B cell (primary cell): ENCODE data around the gene ATIC. TPM values are rescaled to one million over a fixed set of nuclear protein-coding genes. Genes with fewer than 3 reads are reported as not detected.

Experiments
- ATAC-seq: fragments of 200-7000 bp; cut with Tn5 transposase; one replicate; pipeline ENCODE4 v1.10.0; 2021; ENCODE audit warnings: low read depth, mild to moderate bottlenecking, moderate number of reproducible peaks, moderate library complexity
- CTCF ChIA-PET: fragments of 350-600 bp; sonication (Branson Sonifier 250); formaldehyde crosslinking; loops from one replicate; lab custom pipeline; 2021; ENCODE audit warnings: antibody characterized with exemption, inconsistent platforms; lab: Charles Lee
- POLR2A ChIA-PET: fragments of 350-600 bp; sonication (Branson Sonifier 250); formaldehyde crosslinking; loops from one replicate; lab custom pipeline; 2021; ENCODE audit warnings: antibody characterized with exemption; lab: Charles Lee
- DNase-seq: peaks from one replicate; pipeline ENCODE4 v3.0.0; 2013
- H2AFZ ChIP-seq: 2 replicates; pipeline ENCODE4 v1.6.1; 2012; ENCODE audit warnings: mild to moderate bottlenecking, low read depth, low read length; ENCODE audit not compliant: insufficient read depth, poor library complexity, severe bottlenecking
- H3K27ac ChIP-seq, 2 donors: 1 replicate in 1 of 2; 2 replicates in 1 of 2; pipeline ENCODE4 v1.5.1; 2012 to 2013; ENCODE audit warnings: low read length in 2 of 2, mild to moderate bottlenecking in 2 of 2, moderate library complexity in 1 of 2
- H3K27me3 ChIP-seq, 4 experiments: fragments of 200-600 bp in 1 of 4; sonication (generic) in 1 of 4; replicated peaks in 1 of 4; 1 replicate in 2 of 4; 2 replicates in 2 of 4; pipeline versions ENCODE4 v1.6.1 to v1.7.0; 2013 to 2016; ENCODE audit warnings: low read length in 3 of 4, mild to moderate bottlenecking in 2 of 4, mixed read lengths in 1 of 4, moderate library complexity in 1 of 4; ENCODE audit not compliant: insufficient read depth in 4 of 4, control insufficient read depth in 3 of 4; ENCODE audit errors: control extremely low read depth in 1 of 4
- H3K36me3 ChIP-seq, 2 experiments: replicated peaks in 1 of 2; 1 replicate in 1 of 2; 2 replicates in 1 of 2; pipeline versions ENCODE4 v1.6.1 to v1.7.1; 2013; ENCODE audit warnings: low read length in 1 of 2; ENCODE audit not compliant: insufficient read depth in 2 of 2, control insufficient read depth in 1 of 2; ENCODE audit errors: control extremely low read depth in 1 of 2, extremely low read depth in 1 of 2
- H3K4me1 ChIP-seq, 2 donors: fragments of 200-600 bp in 1 of 2; sonication (generic) in 1 of 2; 1 replicate in 1 of 2; 2 replicates in 1 of 2; pipeline versions ENCODE4 v1.5.1 to v1.6.1; 2013 to 2017; ENCODE audit warnings: low read length in 2 of 2; ENCODE audit not compliant: control insufficient read depth in 2 of 2, insufficient read depth in 2 of 2
- H3K4me2 ChIP-seq: replicated peaks from 2 replicates; pipeline ENCODE3; 2012; ENCODE audit warnings: mild to moderate bottlenecking, low read depth, low read length; ENCODE audit not compliant: poor library complexity, severe bottlenecking
- H3K4me3 ChIP-seq, 5 experiments: fragments of 200-600 bp in 1 of 5; sonication (generic) in 1 of 5; 1 replicate in 3 of 5; 2 replicates in 2 of 5; pipeline versions ENCODE4 v1.5.1 to v1.7.0; 2011 to 2016; ENCODE audit warnings: low read length in 4 of 5, mild to moderate bottlenecking in 4 of 5, low read depth in 2 of 5, control low read depth in 1 of 5, moderate library complexity in 1 of 5; ENCODE audit not compliant: insufficient read depth in 1 of 5; ENCODE audit errors: control extremely low read depth in 1 of 5, extremely low read depth in 1 of 5
- H3K79me2 ChIP-seq: fragments of 200-600 bp; sonication (generic); one replicate; pipeline ENCODE4 v1.6.0; 2016; ENCODE audit warnings: low read length; ENCODE audit not compliant: control insufficient read depth, insufficient read depth
- H3K9ac ChIP-seq: fragments of 200-600 bp; sonication (generic); 2 replicates; pipeline ENCODE4 v1.6.1; 2017; ENCODE audit warnings: mild to moderate bottlenecking, low read length, moderate library complexity
- H3K9me3 ChIP-seq, 3 donors: one replicate each; pipeline versions ENCODE4 v1.6.1 to v1.7.1; 2013; ENCODE audit warnings: low read length in 2 of 3; ENCODE audit not compliant: control insufficient read depth in 2 of 3, insufficient read depth in 1 of 3; ENCODE audit errors: control extremely low read depth in 1 of 3
- H4K20me1 ChIP-seq: 2 replicates; pipeline ENCODE4 v1.6.0; 2012; ENCODE audit warnings: mild to moderate bottlenecking, low read length; ENCODE audit not compliant: insufficient read depth, control insufficient read depth, poor library complexity, severe bottlenecking
- H3K27ac Mint-ChIP-seq: one replicate; pipeline ENCODE4 v1.8.0; 2021; ENCODE audit warnings: mixed read lengths
- H3K27me3 Mint-ChIP-seq: one replicate; pipeline ENCODE4 v1.8.0; 2021; ENCODE audit warnings: mixed read lengths
- H3K4me1 Mint-ChIP-seq: one replicate; pipeline ENCODE4 v1.8.0; 2021; ENCODE audit warnings: mixed read lengths
- H3K4me3 Mint-ChIP-seq: one replicate; pipeline ENCODE4 v1.8.0; 2021; ENCODE audit warnings: mixed read lengths
- H3K9me3 Mint-ChIP-seq: one replicate; pipeline ENCODE4 v1.8.0; 2022; ENCODE audit warnings: mixed read lengths; ENCODE audit not compliant: insufficient read depth
- CTCF ChIP-seq: fragments of 200-600 bp; IDR thresholded peaks from one replicate; pipeline ENCODE4 v1.8.0; 2022; ENCODE audit warnings: antibody characterized with exemption, mild to moderate bottlenecking
- EZH2 ChIP-seq: IDR thresholded peaks from 2 replicates; pipeline ENCODE4 v1.6.1; 2012; ENCODE audit warnings: borderline replicate concordance, low read depth, mild to moderate bottlenecking, moderate library complexity, low read length; ENCODE audit not compliant: insufficient read depth, poor library complexity, severe bottlenecking
- WGBS: methylation state at CpG from one replicate; pipeline ENCODE4 v1.1.5; 2013; ENCODE audit warnings: missing lambda C conversion rate; ENCODE audit not compliant: insufficient coverage; 5-methylcytosine and 5-hydroxymethylcytosine counted together
- intact Hi-C: fragments of 100-400 bp; cut with micrococcal nuclease; formaldehyde crosslinking; loops from one replicate; pipeline ENCODE4 v1.10.0; 2022
- polyA plus RNA-seq: library from polyadenylated mRNA; depleted of rRNA; stranded (reverse); fragments of >200 nt; gene quantifications from 2 replicates; pipeline ENCODE4 v1.2.3, GENCODE V29; 2012
- total RNA-seq, 2 donors: library from RNA; stranded (reverse); fragments of 120-200 nt in 1 of 2; gene quantifications; 1 replicate in 1 of 2; 2 replicates in 1 of 2; pipeline versions ENCODE4 v1.2.3 to v1.2.4, GENCODE V29; 2013 to 2022

Gene ATIC
- total and polyA plus RNA-seq, 2 donors (not counting 1 experiment from before 2014, with no cell fraction given) = 55.4 to 80.4 TPM

- ATAC-seq (no peak), DNase-seq (no peak)
- H3K4me1 Mint-ChIP-seq = peaks cover 34% of the 10 kb centered on the region
- H3K4me3 Mint-ChIP-seq = no peak overlapping the region
- no peak for TF ChIP-seq EZH2
- no peak for TF ChIP-seq CTCF
- no peak overlapping the region for H3K27ac Mint-ChIP-seq
- Histone ChIP-seq H3K79me2 (peaks cover 35% of the 10 kb centered on the region), H3K9me3 (no peaks in the 10 kb centered on the region), H3K4me1 (peaks cover 17% of the 10 kb centered on the region in 2 donors), H3K4me2 (no peak overlapping the region), H3K36me3 (peaks cover 4 to 29% of the 10 kb centered on the region in 2 experiments), H3K27me3 (no peaks in the 10 kb centered on the region), H3K4me3 (no peak overlapping the region), H2AFZ (no peak overlapping the region), H3K9ac (no peak overlapping the region), H4K20me1 (no peaks in the 10 kb centered on the region), H3K27ac (no peak overlapping the region)
- ChIA-PET CTCF (no interaction called here), POLR2A (no interaction called here)
- no peaks in the 10 kb centered on the region for H3K9me3 Mint-ChIP-seq
- no peaks in the 10 kb centered on the region for H3K27me3 Mint-ChIP-seq
- intact Hi-C loops = no loop called here
- WGBS = 100% methylated on average over 1 of the region's 2 CpGs
These were observed 3.4 kb downstream of the ATIC start for GRCh38 chr2:215315301-215315700.

DNA sequence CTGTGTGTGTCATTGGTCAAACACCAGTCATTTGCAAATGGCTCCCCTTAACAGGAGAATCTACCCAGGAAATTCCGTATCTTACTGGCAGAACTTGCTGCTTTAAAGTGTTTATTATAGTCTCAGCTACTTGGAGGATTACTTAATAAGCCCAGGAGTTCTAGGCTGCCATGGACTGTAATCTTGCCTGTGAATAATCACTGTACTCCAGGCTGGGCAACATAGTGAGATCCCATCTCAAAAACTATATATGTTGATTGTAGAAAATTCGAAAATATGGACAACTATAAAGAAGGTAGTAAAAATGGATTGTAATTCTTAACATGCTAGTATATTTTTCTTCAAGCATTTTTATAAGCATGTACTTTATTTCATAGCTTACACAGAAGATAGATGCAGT lies 4.5 kb downstream of the ATIC start:
- TF ChIP-seq EZH2 (no peak), CTCF (no peak)
- Histone ChIP-seq H3K9ac (no peak overlapping the region), H3K79me2 (peaks cover 34% of the 10 kb centered on the region), H3K27me3 (no peaks in the 10 kb centered on the region), H3K4me2 (no peak overlapping the region), H3K4me1 (peaks cover 13 to 15% of the 10 kb centered on the region in 2 donors), H4K20me1 (peaks cover 7% of the 10 kb centered on the region), H3K27ac (no peak overlapping the region), H3K4me3 (no peak overlapping the region), H3K36me3 (peaks cover 4 to 31% of the 10 kb centered on the region in 2 experiments), H3K9me3 (no peaks in the 10 kb centered on the region), H2AFZ (no peak overlapping the region)
- DNase-seq (no peak), ATAC-seq (no peak)
- ChIA-PET CTCF (interaction anchor here (0.6 kb wide), 1 partner anchor 47 kb away, joined by 3 read pairs; no protein-coding TSS in a partner anchor), POLR2A (no interaction called here)
- peaks cover 34% of the 10 kb centered on the region for H3K4me1 Mint-ChIP-seq
- H3K27ac Mint-ChIP-seq = no peak overlapping the region
- no peaks in the 10 kb centered on the region for H3K9me3 Mint-ChIP-seq
- WGBS = no CpG with 5 or more reads among the region's 2 CpGs
- H3K4me3 Mint-ChIP-seq = no peak overlapping the region
- no peaks in the 10 kb centered on the region for H3K27me3 Mint-ChIP-seq
- intact Hi-C loops = no loop called here
